ENCODE measurements around the gene ACBD4. TPM values are rescaled to one million over a fixed set of nuclear protein-coding genes. Genes with fewer than 3 reads are reported as not detected.

Gene ACBD4
- total and polyA plus RNA-seq, 10 of the 15 experiments (the other 5 are each of a cell fraction or from before 2014, with no cell fraction given) = 0.20 to 13.8 (median 6.9) TPM

GRCh38 chr17:45146890-45147580 lies 11.5 kb downstream of the ACBD4 start (continued):
- TF ChIP-seq ATF3 (IDR thresholded peaks at IDR 0.05; ENCODE audit: borderline replicate concordance, extremely low read depth, low read depth, low read length) (no peak), BRCA1 (IDR thresholded peaks at IDR 0.05; ENCODE audit: low read depth, low read length) (no peak), POLR2A (IDR thresholded peaks at IDR 0.05; ENCODE audit: low read depth, low read length) (peak; percentile 67), RELA (IDR thresholded peaks at IDR 0.05; ENCODE audit: borderline replicate concordance, partially characterized antibody) (no peak), STAT3 (IDR thresholded peaks at IDR 0.05; ENCODE audit: low read depth, low read length) (no peak), WRNIP1 (IDR thresholded peaks at IDR 0.05; ENCODE audit: borderline replicate concordance, low read depth, low read length) (no peak), RBBP5 (conservative IDR thresholded peaks at IDR 0.05) (no peak), RAD21 (IDR thresholded peaks at IDR 0.05; ENCODE audit: insufficient read depth, low read depth, low read length) (no peak), ZNF622 (IDR thresholded peaks at IDR 0.05) (no peak), NR2C2 (IDR thresholded peaks at IDR 0.05; ENCODE audit: borderline replicate concordance, control insufficient read depth, insufficient read length, low read depth) (no peak), GATAD2B (conservative IDR thresholded peaks at IDR 0.05; ENCODE audit: low read depth) (no peak), BMI1 (IDR thresholded peaks at IDR 0.05; ENCODE audit: borderline replicate concordance) (no peak), SREBF1 (IDR thresholded peaks at IDR 0.05; ENCODE audit: low read length) (no peak), EZH2 (IDR thresholded peaks at IDR 0.05; ENCODE audit: borderline replicate concordance, control insufficient read depth, low read depth, low read length) (no peak), TARDBP (IDR thresholded peaks at IDR 0.05; ENCODE audit: borderline replicate concordance) (0 out of 2 replicates have a peak, but pooled peaks have one; percentile 19), STAT1 (conservative IDR thresholded peaks at IDR 0.05) (no peak), IRF4 (IDR thresholded peaks at IDR 0.05; ENCODE audit: low read depth, low read length) (no peak), E2F4 (IDR thresholded peaks at IDR 0.05; ENCODE audit: low read depth, low read length) (no peak), ZNF207 (IDR thresholded peaks at IDR 0.05; ENCODE audit: borderline replicate concordance) (0 out of 2 replicates have a peak, but pooled peaks have one; percentile 36), KLF5 (IDR thresholded peaks at IDR 0.05; ENCODE audit: partially characterized antibody) (no peak), ZZZ3 (IDR thresholded peaks at IDR 0.05; ENCODE audit: control insufficient read depth, insufficient read length, low read depth) (no peak), DPF2 (IDR thresholded peaks at IDR 0.05) (0 out of 2 replicates have a peak, but pooled peaks have one; percentile 10), ZNF274 (IDR thresholded peaks at IDR 0.05; ENCODE audit: insufficient read depth, insufficient read length) (no peak), GABPA (IDR thresholded peaks at IDR 0.05; ENCODE audit: low read depth) (no peak), RCOR1 (conservative IDR thresholded peaks at IDR 0.05; ENCODE audit: low read depth, low read length) (no peak)
- TF ChIP-seq, protein P1, sequence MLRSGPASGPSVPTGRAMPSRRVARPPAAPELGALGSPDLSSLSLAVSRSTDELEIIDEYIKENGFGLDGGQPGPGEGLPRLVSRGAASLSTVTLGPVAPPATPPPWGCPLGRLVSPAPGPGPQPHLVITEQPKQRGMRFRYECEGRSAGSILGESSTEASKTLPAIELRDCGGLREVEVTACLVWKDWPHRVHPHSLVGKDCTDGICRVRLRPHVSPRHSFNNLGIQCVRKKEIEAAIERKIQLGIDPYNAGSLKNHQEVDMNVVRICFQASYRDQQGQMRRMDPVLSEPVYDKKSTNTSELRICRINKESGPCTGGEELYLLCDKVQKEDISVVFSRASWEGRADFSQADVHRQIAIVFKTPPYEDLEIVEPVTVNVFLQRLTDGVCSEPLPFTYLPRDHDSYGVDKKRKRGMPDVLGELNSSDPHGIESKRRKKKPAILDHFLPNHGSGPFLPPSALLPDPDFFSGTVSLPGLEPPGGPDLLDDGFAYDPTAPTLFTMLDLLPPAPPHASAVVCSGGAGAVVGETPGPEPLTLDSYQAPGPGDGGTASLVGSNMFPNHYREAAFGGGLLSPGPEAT (IDR thresholded peaks at IDR 0.05; ENCODE audit: low read depth) = no peak
- TF ChIP-seq, protein P2, sequence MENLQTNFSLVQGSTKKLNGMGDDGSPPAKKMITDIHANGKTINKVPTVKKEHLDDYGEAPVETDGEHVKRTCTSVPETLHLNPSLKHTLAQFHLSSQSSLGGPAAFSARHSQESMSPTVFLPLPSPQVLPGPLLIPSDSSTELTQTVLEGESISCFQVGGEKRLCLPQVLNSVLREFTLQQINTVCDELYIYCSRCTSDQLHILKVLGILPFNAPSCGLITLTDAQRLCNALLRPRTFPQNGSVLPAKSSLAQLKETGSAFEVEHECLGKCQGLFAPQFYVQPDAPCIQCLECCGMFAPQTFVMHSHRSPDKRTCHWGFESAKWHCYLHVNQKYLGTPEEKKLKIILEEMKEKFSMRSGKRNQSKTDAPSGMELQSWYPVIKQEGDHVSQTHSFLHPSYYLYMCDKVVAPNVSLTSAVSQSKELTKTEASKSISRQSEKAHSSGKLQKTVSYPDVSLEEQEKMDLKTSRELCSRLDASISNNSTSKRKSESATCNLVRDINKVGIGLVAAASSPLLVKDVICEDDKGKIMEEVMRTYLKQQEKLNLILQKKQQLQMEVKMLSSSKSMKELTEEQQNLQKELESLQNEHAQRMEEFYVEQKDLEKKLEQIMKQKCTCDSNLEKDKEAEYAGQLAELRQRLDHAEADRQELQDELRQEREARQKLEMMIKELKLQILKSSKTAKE (IDR thresholded peaks at IDR 0.05; ENCODE audit: low read depth, poor library complexity, severe bottlenecking) = no peak

All from GM12878 (cell line).